MCF 10A (cell line): ENCODE measurements around the gene MRAP. TPM values are rescaled to one million over a fixed set of nuclear protein-coding genes. Genes with fewer than 3 reads are reported as not detected.

Experiments
- BruUV-seq: library from RNA; stranded (reverse); fragments of 400-500 nt; replicated peaks from 2 replicates; lab custom pipeline; 2021; lab: Mats Ljungman, UMichigan
- CTCF ChIA-PET: fragments of 300-600 bp; sonication (Branson Sonifier 250); formaldehyde crosslinking; extraction: SDS; loops from one replicate; lab custom pipeline; 2021; ENCODE audit warnings: antibody characterized with exemption, inconsistent platforms; lab: Yijun Ruan, JAX
- POLR2A ChIA-PET: fragments of 300-600, 350-650 bp; sonication (Branson Sonifier 250); formaldehyde crosslinking; extraction: SDS; loops from one replicate; lab custom pipeline; 2020; ENCODE audit warnings: antibody characterized with exemption, inconsistent platforms; lab: Yijun Ruan, JAX
- DNase-seq: peaks from one replicate; pipeline ENCODE4 v3.0.0-alpha.2; 2018; ENCODE audit not compliant: unreplicated experiment
- H3K27ac Mint-ChIP-seq: one replicate; pipeline ENCODE4 v1.8.0; 2022; ENCODE audit warnings: mild to moderate bottlenecking, low read depth, mixed read lengths; ENCODE audit not compliant: unreplicated experiment
- H3K27me3 Mint-ChIP-seq: one replicate; pipeline ENCODE4 v1.8.0; 2022; ENCODE audit warnings: mixed read lengths; ENCODE audit not compliant: insufficient read depth, unreplicated experiment
- H3K36me3 Mint-ChIP-seq: one replicate; pipeline ENCODE4 v1.8.0; 2022; ENCODE audit warnings: mild to moderate bottlenecking, moderate library complexity, mixed read lengths; ENCODE audit not compliant: insufficient read depth, unreplicated experiment
- H3K4me1 Mint-ChIP-seq: one replicate; pipeline ENCODE4 v1.8.0; 2022; ENCODE audit warnings: mixed read lengths; ENCODE audit not compliant: insufficient read depth, unreplicated experiment
- H3K4me3 Mint-ChIP-seq: one replicate; pipeline ENCODE4 v1.8.0; 2022; ENCODE audit warnings: mild to moderate bottlenecking, moderate library complexity, mixed read lengths; ENCODE audit not compliant: unreplicated experiment
- H3K9me3 Mint-ChIP-seq: one replicate; pipeline ENCODE4 v1.8.0; 2022; ENCODE audit warnings: mixed read lengths; ENCODE audit not compliant: unreplicated experiment
- intact Hi-C: fragments of 100-400 bp; cut with micrococcal nuclease; formaldehyde crosslinking; loops from 2 replicates; pipeline ENCODE4 v1.14.1; 2022
- total RNA-seq: library from RNA; stranded (reverse); gene quantifications from 2 replicates; pipeline ENCODE4 v1.2.3, GENCODE V29; 2022
- TF ChIP-seq, protein P1 (sequence below): fragments of 200-600 bp; IDR thresholded peaks from one replicate; pipeline ENCODE4 v1.8.0; 2022; ENCODE audit warnings: antibody characterized with exemption, mild to moderate bottlenecking; ENCODE audit not compliant: unreplicated experiment

The MRAP gene
- total RNA-seq, 1 experiment from 2014 or later: not detected

DNA sequence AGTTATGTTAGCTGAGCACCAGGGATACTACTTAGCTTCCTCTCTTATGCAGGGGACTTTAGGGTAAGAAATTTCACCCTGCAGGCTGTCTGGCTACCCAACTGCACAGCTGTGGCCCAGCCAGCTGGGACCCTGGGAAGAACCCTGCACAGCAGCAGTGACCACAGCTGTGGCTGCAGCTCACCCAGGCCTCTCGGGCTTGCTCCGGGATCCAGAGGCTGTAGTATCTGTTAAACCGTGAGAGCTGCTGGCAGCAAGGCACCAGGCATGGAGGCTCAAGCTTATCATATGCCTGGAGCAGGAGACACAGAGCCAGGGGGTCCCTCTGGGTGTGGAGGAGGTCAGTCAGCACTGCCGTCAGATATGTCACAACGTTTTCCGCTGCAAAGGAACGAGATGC is 53.9 kb downstream of the MRAP start:
- intact Hi-C loops: no loop called here
- ChIA-PET POLR2A (no interaction called here), CTCF (interaction anchor here (1.1 to 1.5 kb wide), 2 partner anchors 8 to 248 kb away, joined by 4 read pairs; no protein-coding TSS in a partner anchor)
- no peak overlapping the region for H3K4me3 Mint-ChIP-seq
- H3K27me3 Mint-ChIP-seq: no peaks in the 10 kb centered on the region
- TF ChIP-seq, protein P1, sequence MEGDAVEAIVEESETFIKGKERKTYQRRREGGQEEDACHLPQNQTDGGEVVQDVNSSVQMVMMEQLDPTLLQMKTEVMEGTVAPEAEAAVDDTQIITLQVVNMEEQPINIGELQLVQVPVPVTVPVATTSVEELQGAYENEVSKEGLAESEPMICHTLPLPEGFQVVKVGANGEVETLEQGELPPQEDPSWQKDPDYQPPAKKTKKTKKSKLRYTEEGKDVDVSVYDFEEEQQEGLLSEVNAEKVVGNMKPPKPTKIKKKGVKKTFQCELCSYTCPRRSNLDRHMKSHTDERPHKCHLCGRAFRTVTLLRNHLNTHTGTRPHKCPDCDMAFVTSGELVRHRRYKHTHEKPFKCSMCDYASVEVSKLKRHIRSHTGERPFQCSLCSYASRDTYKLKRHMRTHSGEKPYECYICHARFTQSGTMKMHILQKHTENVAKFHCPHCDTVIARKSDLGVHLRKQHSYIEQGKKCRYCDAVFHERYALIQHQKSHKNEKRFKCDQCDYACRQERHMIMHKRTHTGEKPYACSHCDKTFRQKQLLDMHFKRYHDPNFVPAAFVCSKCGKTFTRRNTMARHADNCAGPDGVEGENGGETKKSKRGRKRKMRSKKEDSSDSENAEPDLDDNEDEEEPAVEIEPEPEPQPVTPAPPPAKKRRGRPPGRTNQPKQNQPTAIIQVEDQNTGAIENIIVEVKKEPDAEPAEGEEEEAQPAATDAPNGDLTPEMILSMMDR: no peak
- H3K27ac Mint-ChIP-seq: peak overlapping the region; percentile 16
- BruUV-seq: no TSS peak
- DNase-seq: no peak
- H3K9me3 Mint-ChIP-seq: no peaks in the 10 kb centered on the region
- H3K36me3 Mint-ChIP-seq: peaks cover 85% of the 10 kb centered on the region
- H3K4me1 Mint-ChIP-seq: no peaks in the 10 kb centered on the region

DNA sequence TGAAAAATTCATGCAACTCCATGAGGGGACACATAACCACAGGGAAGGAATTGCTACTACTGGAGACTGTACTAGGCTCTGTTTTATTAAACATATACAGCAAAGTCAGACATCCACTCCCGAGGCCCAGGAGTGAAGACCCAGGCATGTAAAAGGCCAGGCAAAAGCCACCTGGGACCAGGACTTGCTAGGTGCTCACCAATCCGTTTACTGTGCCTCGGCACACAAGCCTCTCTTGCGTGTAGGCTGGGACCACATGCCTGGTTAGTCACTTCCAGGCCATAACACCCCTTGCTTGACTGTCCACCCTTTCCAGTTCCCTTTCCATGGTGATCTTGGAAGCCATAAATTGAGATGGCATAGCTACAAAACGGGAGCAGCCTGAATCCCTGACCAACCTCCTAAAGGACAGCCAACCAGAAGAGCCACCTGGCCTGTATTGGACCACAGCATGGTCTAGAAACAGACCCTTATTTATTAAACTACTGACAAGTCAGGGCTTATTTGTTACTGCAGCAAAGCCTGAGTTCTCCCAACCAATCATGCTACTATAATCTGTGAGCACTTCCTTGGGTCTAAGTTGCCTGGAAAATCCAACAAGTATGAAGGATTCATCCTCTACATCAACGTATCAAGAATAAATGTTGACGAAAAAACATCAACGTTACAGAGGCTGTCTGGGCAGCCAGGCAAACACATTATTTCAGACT is 54.5 kb downstream of the MRAP start:
- Mint-ChIP-seq H3K4me3 (no peak overlapping the region), H3K36me3 (peaks cover 85% of the 10 kb centered on the region), H3K27me3 (no peaks in the 10 kb centered on the region), H3K4me1 (no peaks in the 10 kb centered on the region), H3K9me3 (no peaks in the 10 kb centered on the region), H3K27ac (no peak overlapping the region)
- intact Hi-C loops: no loop called here
- POLR2A ChIA-PET: no interaction called here
- no TSS peak for BruUV-seq
- TF ChIP-seq, protein P1: no peak
- no peak for DNase-seq
- CTCF ChIA-PET: interaction anchor here (1.1 kb wide), 1 partner anchor 248 kb away, joined by 4 read pairs; no protein-coding TSS in a partner anchor

DNA sequence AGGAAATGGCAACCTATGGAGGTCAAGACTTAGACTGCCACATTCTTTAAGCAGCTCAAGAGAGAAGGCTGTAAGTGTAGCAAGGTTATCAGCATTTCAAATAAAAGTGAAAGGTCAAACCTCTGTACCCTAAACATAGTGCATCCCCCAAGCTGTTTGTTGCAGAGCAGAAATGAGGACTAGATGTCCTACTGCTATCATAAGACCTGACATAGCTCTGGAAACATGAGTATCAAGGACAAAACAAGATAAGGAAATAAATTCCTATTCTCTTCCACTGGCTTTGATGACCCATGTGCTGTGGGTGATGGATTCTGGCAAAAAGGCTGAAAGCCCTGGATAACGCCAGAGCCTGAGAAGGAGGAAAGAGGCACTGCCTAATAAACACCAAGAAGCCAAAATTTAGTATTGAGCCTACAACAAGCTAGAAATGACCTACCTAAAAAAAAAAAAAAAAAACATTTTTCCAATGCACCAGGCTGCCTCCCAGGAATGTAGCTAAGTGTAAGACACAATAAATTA is 58.3 kb downstream of the MRAP start:
- Mint-ChIP-seq H3K36me3 (peaks cover 93% of the 10 kb centered on the region), H3K27me3 (no peaks in the 10 kb centered on the region), H3K4me3 (no peak overlapping the region), H3K27ac (no peak overlapping the region), H3K9me3 (no peaks in the 10 kb centered on the region), H3K4me1 (peaks cover 9% of the 10 kb centered on the region)
- no peak for DNase-seq
- ChIA-PET POLR2A (interaction anchor here (0.6 to 4.1 kb wide), 3 partner anchors 11 to 415 kb away, joined by 3 to 16 read pairs (median 4); partner anchors contain the start of gene PAXBP1), CTCF (interaction anchor here (0.6 to 0.9 kb wide), 4 partner anchors 27 to 252 kb away, joined by 3 read pairs; no protein-coding TSS in a partner anchor)
- TF ChIP-seq, protein P1: no peak
- intact Hi-C loops: no loop called here
- BruUV-seq: no TSS peak

DNA sequence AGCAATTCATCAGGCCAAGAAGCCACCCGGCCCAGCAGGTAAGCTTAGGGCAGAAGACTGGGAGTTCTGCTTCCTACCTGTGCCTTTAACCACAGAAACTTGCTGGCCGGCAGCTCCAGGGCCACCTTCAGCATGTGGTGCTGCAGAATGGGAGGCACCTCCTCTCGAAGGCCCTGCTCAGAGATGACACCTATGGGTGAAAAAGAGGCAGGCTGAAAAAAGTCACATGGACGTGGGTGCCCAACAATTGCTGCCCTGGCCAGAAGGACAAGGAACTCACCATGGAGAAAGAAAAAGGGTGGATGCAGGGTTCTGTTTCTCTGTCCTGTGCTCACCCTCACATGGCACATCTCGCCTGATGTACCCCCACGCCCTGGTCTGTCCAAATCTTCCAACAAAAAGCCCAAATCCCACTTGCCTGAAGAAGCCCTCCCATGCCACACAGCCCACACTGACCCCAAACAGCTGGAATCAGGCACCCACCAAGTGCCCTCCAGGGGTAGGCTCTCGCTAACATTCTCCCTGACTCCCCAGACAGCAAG is 61.1 kb downstream of the MRAP start:
- BruUV-seq: no TSS peak
- Mint-ChIP-seq H3K36me3 (peaks cover 96% of the 10 kb centered on the region), H3K9me3 (no peaks in the 10 kb centered on the region), H3K4me1 (peaks cover 9% of the 10 kb centered on the region), H3K4me3 (no peak overlapping the region), H3K27ac (no peak overlapping the region), H3K27me3 (no peaks in the 10 kb centered on the region)
- TF ChIP-seq, protein P1: peak; percentile 34
- ChIA-PET POLR2A (interaction anchor here (2.5 to 4.1 kb wide), 2 partner anchors 8 to 12 kb away, joined by 11 to 16 read pairs; no protein-coding TSS in a partner anchor), CTCF (interaction anchor here (0.6 to 3.0 kb wide), 4 partner anchors 10 to 600 kb away, joined by 3 to 14 read pairs (median 4); no protein-coding TSS in a partner anchor)
- peak; percentile 42 for DNase-seq
- intact Hi-C loops: no loop called here
